Erythroblast (primary cell): ENCODE measurements around the gene RAB5A.

Source experiments
- GATA1 ChIP-seq: IDR thresholded peaks from 2 replicates; pipeline ENCODE4 v1.6.1; 2011; ENCODE audit warnings: low read depth, mild to moderate bottlenecking, control low read depth, low read length, moderate library complexity
- POLR2A ChIP-seq: IDR thresholded peaks from 2 replicates; pipeline ENCODE4 v1.6.1; 2011; ENCODE audit warnings: mild to moderate bottlenecking, low read length

DNA sequence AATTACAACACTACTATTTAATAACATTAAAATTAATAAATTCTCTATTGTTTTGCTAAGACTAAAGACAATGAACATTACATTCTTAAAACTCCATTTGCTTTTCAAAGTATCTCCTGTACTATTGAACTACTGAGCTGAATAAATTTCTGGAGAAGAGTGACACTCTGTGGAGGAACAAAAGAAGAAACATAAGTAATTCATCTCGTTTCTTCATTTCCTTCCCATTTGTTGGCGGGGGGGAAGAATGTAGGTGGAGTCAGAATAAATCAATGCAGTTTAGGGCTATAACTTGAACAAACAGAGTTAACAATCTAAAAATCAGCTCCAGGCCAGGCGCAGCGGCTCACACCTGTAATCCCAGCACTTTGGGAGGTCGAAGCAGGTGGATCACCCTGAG, 45.6 kb upstream of the RAB5A start:
- TF ChIP-seq POLR2A = no peak
- no peak for TF ChIP-seq GATA1
